H9 (cell line): ENCODE results near the gene OR51S1. TPM values are rescaled to one million over a fixed set of nuclear protein-coding genes. Genes with fewer than 3 reads are reported as not detected.

Source experiments
- DNase-seq: peaks from one replicate; pipeline ENCODE4 v3.0.0-alpha.2; 2017
- H2AFZ ChIP-seq: one replicate; pipeline ENCODE4 v1.6.1; 2013; ENCODE audit warnings: mild to moderate bottlenecking, low read length, control low read depth, moderate library complexity
- H2AK5ac ChIP-seq: 2 replicates; pipeline ENCODE4 v1.6.1; 2013; ENCODE audit warnings: low read length, control low read depth, mixed read lengths; ENCODE audit not compliant: insufficient read length
- H2BK120ac ChIP-seq: one replicate; pipeline ENCODE4 v1.6.1; 2013; ENCODE audit warnings: low read depth, mild to moderate bottlenecking, low read length, control low read depth, inconsistent platforms; ENCODE audit not compliant: poor library complexity, severe bottlenecking
- H2BK12ac ChIP-seq: 2 replicates; pipeline ENCODE4 v1.6.1; 2013; ENCODE audit warnings: low read length, control low read depth, mixed read lengths, low read depth; ENCODE audit not compliant: insufficient read length
- H2BK15ac ChIP-seq: 2 replicates; pipeline ENCODE4 v1.6.1; 2013; ENCODE audit warnings: low read depth, low read length, control low read depth
- H2BK20ac ChIP-seq: one replicate; pipeline ENCODE4 v1.6.1; 2013; ENCODE audit warnings: low read depth, mild to moderate bottlenecking, low read length, control low read depth, inconsistent platforms; ENCODE audit not compliant: poor library complexity, severe bottlenecking
- H2BK5ac ChIP-seq: 2 replicates; pipeline ENCODE4 v1.6.1; 2013; ENCODE audit warnings: low read length, control low read depth, mixed read lengths; ENCODE audit not compliant: insufficient read length
- H3K14ac ChIP-seq: 2 replicates; pipeline ENCODE4 v1.6.1; 2013; ENCODE audit warnings: low read length, control low read depth; ENCODE audit not compliant: insufficient read depth
- H3K18ac ChIP-seq: 2 replicates; pipeline ENCODE4 v1.6.1; 2013; ENCODE audit warnings: low read depth, mild to moderate bottlenecking, mixed read lengths, low read length, control low read depth; ENCODE audit not compliant: insufficient read length
- H3K23ac ChIP-seq: 2 replicates; pipeline ENCODE4 v1.6.1; 2013; ENCODE audit warnings: low read length, control low read depth, mixed read lengths, low read depth; ENCODE audit not compliant: insufficient read length
- H3K23me2 ChIP-seq: 2 replicates; pipeline ENCODE4 v1.6.1; 2013; ENCODE audit warnings: low read depth, mild to moderate bottlenecking, mixed read lengths, low read length, control low read depth; ENCODE audit not compliant: insufficient read length, poor library complexity, severe bottlenecking
- H3K27ac ChIP-seq: 2 replicates; pipeline ENCODE4 v1.5.1; 2013; ENCODE audit warnings: low read length, control low read depth, mixed read lengths, low read depth; ENCODE audit not compliant: insufficient read length
- H3K27me3 ChIP-seq: 2 replicates; pipeline ENCODE4 v1.6.1; 2013; ENCODE audit warnings: low read length, control low read depth, inconsistent platforms; ENCODE audit not compliant: insufficient read depth
- H3K4ac ChIP-seq: 2 replicates; pipeline ENCODE4 v1.6.1; 2013; ENCODE audit warnings: low read depth, mild to moderate bottlenecking, control low read depth, inconsistent platforms, low read length, moderate library complexity
- H3K4me1 ChIP-seq: 2 replicates; pipeline ENCODE4 v1.6.1; 2013; ENCODE audit warnings: low read length, control low read depth, inconsistent platforms; ENCODE audit not compliant: insufficient read depth
- H3K4me2 ChIP-seq: 2 replicates; pipeline ENCODE4 v1.6.1; 2013; ENCODE audit warnings: low read length, control low read depth, mixed read lengths; ENCODE audit not compliant: insufficient read length, insufficient read depth
- H3K56ac ChIP-seq: 2 replicates; pipeline ENCODE4 v1.6.1; 2013; ENCODE audit warnings: low read depth, mild to moderate bottlenecking, mixed read lengths, low read length, control low read depth; ENCODE audit not compliant: insufficient read length
- H3K79me1 ChIP-seq: 2 replicates; pipeline ENCODE4 v1.6.1; 2013; ENCODE audit warnings: low read depth, mild to moderate bottlenecking, moderate library complexity, low read length, control low read depth, inconsistent platforms; ENCODE audit not compliant: insufficient read depth, poor library complexity, severe bottlenecking
- H3K79me2 ChIP-seq: 2 replicates; pipeline ENCODE4 v1.6.1; 2013; ENCODE audit warnings: low read length, control low read depth, inconsistent platforms; ENCODE audit not compliant: insufficient read depth
- H3K9ac ChIP-seq: 2 replicates; pipeline ENCODE4 v1.6.1; 2013; ENCODE audit warnings: low read length, control low read depth, mixed read lengths; ENCODE audit not compliant: insufficient read length; ENCODE audit errors: extremely low read depth
- H3K9me3 ChIP-seq: one replicate; pipeline ENCODE4 v1.6.1; 2013; ENCODE audit warnings: low read depth, low read length, inconsistent platforms; ENCODE audit not compliant: control insufficient read depth
- H3T11ph ChIP-seq: one replicate; pipeline ENCODE4 v1.6.1; 2013; ENCODE audit warnings: mild to moderate bottlenecking, low read length, control low read depth, inconsistent platforms
- H4K20me1 ChIP-seq: one replicate; pipeline ENCODE4 v1.6.1; 2013; ENCODE audit not compliant: control insufficient read depth, insufficient read length, insufficient read depth
- H4K5ac ChIP-seq: 2 replicates; pipeline ENCODE4 v1.6.1; 2013; ENCODE audit warnings: low read depth, mild to moderate bottlenecking, mixed read lengths, low read length, control low read depth; ENCODE audit not compliant: insufficient read length
- H4K8ac ChIP-seq: replicated peaks from 2 replicates; pipeline ENCODE4 v1.6.1; 2013; ENCODE audit warnings: low read length, control low read depth, mixed read lengths, low read depth; ENCODE audit not compliant: insufficient read length
- H4K91ac ChIP-seq: 2 replicates; pipeline ENCODE4 v1.6.1; 2013; ENCODE audit warnings: low read depth, mild to moderate bottlenecking, moderate library complexity, mixed read lengths, low read length, control low read depth; ENCODE audit not compliant: insufficient read length
- H3K27ac Mint-ChIP-seq, 3 experiments: 2 replicates in 2 of 3; 3 replicates in 1 of 3; pipeline ENCODE4 v1.8.0; 2020 to 2021; ENCODE audit warnings: mixed read lengths in 3 of 3, mild to moderate bottlenecking in 1 of 3, moderate library complexity in 1 of 3
- H3K27me3 Mint-ChIP-seq: 2 replicates; pipeline ENCODE4 v1.8.0; 2021; ENCODE audit warnings: low read depth, mild to moderate bottlenecking, moderate library complexity, mixed read lengths
- H3K36me3 Mint-ChIP-seq, 3 experiments: 2 replicates in 2 of 3; 3 replicates in 1 of 3; pipeline ENCODE4 v1.8.0; 2020 to 2021; ENCODE audit warnings: low read depth in 3 of 3, mixed read lengths in 3 of 3; ENCODE audit not compliant: insufficient read depth in 1 of 3
- H3K4me1 Mint-ChIP-seq, 2 experiments: 2 replicates each; pipeline ENCODE4 v1.8.0; 2020; ENCODE audit warnings: mixed read lengths in 2 of 2
- H3K4me3 Mint-ChIP-seq, 2 experiments: 2 replicates in 1 of 2; 3 replicates in 1 of 2; pipeline ENCODE4 v1.8.0; 2020 to 2021; ENCODE audit warnings: mild to moderate bottlenecking in 2 of 2, mixed read lengths in 2 of 2, moderate library complexity in 1 of 2
- H3K9me3 Mint-ChIP-seq, 2 experiments: 2 replicates in 1 of 2; 3 replicates in 1 of 2; pipeline ENCODE4 v1.8.0; 2020; ENCODE audit warnings: mild to moderate bottlenecking in 2 of 2, mixed read lengths in 2 of 2, moderate library complexity in 1 of 2
- WGBS: extraction: QIAGEN DNeasy Blood & Tissue Kit; methylation state at CpG from one replicate; pipeline ENCODE4 v1.1.7; 2013; ENCODE audit warnings: missing lambda C conversion rate, low lambda C conversion rate, mixed read lengths; ENCODE audit not compliant: insufficient read length; ENCODE audit errors: extremely low coverage; 5-methylcytosine and 5-hydroxymethylcytosine counted together
- total RNA-seq: library from RNA; stranded (reverse); gene quantifications from 2 replicates; pipeline ENCODE4 v1.2.1, GENCODE V29; 2021
- TF ChIP-seq, protein P1 (sequence below): fragments of 200-600 bp; sonication (generic); conservative IDR thresholded peaks from 3 replicates; pipeline ENCODE4 v1.8.0; 2021; ENCODE audit warnings: antibody characterized with exemption, mild to moderate bottlenecking

OR51S1 gene
- total RNA-seq, 1 experiment from 2014 or later: not detected

DNA sequence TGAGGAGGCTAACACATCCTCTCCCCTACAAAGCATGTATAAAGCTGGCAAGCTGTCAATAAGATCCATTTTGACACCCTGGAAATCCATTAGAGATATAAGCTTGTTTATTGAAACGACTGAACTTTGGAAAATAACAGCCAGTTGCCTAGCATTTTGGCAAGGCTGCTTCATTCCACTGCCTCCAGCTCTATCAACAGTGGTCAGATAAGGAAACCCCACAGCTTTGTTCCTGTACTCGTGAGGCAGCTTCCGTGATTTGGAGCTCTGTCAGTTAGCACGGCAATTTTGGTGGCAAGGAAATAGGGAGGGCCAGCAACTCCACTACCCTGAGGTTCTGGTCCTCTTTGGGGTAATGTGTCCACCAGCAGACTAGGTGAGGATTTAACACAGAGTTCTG is 2.0 kb upstream of the OR51S1 start:
- Histone ChIP-seq H3K9ac (no peak overlapping the region), H3K4ac (no peak overlapping the region), H2BK5ac (no peak overlapping the region), H3K27ac (no peak overlapping the region), H3K79me2 (no peaks in the 10 kb centered on the region), H2BK20ac (no peak overlapping the region), H3K23me2 (no peaks in the 10 kb centered on the region), H4K20me1 (no peaks in the 10 kb centered on the region), H2BK15ac (no peak overlapping the region), H3K18ac (no peak overlapping the region), H3T11ph (no peak overlapping the region), H4K8ac (no peak overlapping the region), H3K14ac (no peak overlapping the region), H2BK12ac (no peak overlapping the region), H3K4me2 (no peak overlapping the region), H2AK5ac (no peak overlapping the region), H3K56ac (no peak overlapping the region), H3K9me3 (no peaks in the 10 kb centered on the region), H2BK120ac (no peak overlapping the region), H2AFZ (no peak overlapping the region), H4K91ac (no peak overlapping the region), H3K4me1 (no peaks in the 10 kb centered on the region), H4K5ac (no peak overlapping the region), H3K27me3 (no peaks in the 10 kb centered on the region), H3K79me1 (no peaks in the 10 kb centered on the region), H3K23ac (peak overlapping the region; percentile 31)
- no peak overlapping the region for H3K27ac Mint-ChIP-seq
- peaks cover 4% of the 10 kb centered on the region for H3K27me3 Mint-ChIP-seq
- TF ChIP-seq, protein P1, sequence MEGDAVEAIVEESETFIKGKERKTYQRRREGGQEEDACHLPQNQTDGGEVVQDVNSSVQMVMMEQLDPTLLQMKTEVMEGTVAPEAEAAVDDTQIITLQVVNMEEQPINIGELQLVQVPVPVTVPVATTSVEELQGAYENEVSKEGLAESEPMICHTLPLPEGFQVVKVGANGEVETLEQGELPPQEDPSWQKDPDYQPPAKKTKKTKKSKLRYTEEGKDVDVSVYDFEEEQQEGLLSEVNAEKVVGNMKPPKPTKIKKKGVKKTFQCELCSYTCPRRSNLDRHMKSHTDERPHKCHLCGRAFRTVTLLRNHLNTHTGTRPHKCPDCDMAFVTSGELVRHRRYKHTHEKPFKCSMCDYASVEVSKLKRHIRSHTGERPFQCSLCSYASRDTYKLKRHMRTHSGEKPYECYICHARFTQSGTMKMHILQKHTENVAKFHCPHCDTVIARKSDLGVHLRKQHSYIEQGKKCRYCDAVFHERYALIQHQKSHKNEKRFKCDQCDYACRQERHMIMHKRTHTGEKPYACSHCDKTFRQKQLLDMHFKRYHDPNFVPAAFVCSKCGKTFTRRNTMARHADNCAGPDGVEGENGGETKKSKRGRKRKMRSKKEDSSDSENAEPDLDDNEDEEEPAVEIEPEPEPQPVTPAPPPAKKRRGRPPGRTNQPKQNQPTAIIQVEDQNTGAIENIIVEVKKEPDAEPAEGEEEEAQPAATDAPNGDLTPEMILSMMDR: no peak
- H3K4me1 Mint-ChIP-seq: no peaks in the 10 kb centered on the region
- H3K9me3 Mint-ChIP-seq: peaks cover 3 to 10% of the 10 kb centered on the region in 2 experiments; a peak in 3 of 5 replicates
- WGBS: no CpG with 5 or more reads among the region's 4 CpGs
- H3K36me3 Mint-ChIP-seq: peaks cover 0 to 6% (median 5%) of the 10 kb centered on the region in 3 experiments; a peak in 5 of 7 replicates
- H3K4me3 Mint-ChIP-seq: no peak overlapping the region
- no peak for DNase-seq
